Measurements from ENCODE around the gene LRPPRC. TPM values are rescaled to one million over a fixed set of nuclear protein-coding genes. Genes with fewer than 3 reads are reported as not detected.

The LRPPRC gene
- total and polyA plus RNA-seq, 2 experiments from 2014 or later, result 163 to 200 TPM

- Histone ChIP-seq H3F3A (replicated peaks; ENCODE audit: low read depth) (no peaks in the 10 kb centered on the region), H3K36me3 (ENCODE audit: insufficient read depth) (no peaks in the 10 kb centered on the region), H3K4me3 (no peak overlapping the region), H4K20me1 (replicated peaks; ENCODE audit: insufficient read depth) (no peaks in the 10 kb centered on the region), H2AFZ (peak overlapping the region; percentile 74; the same call in 1 of the 2 replicates), H3K4me2 (no peak overlapping the region), H3K9me2 (ENCODE audit: insufficient read depth) (no peaks in the 10 kb centered on the region), H3K27me3 (ENCODE audit: insufficient read depth) (no peaks in the 10 kb centered on the region), H3K79me2 (replicated peaks; ENCODE audit: insufficient read depth) (no peaks in the 10 kb centered on the region), H3K27ac (ENCODE audit: low read depth) (no peak overlapping the region), H3K4me1 (ENCODE audit: insufficient read depth) (no peaks in the 10 kb centered on the region; the same call in 1 of the 2 replicates)
- no peak for TF ChIP-seq STAT1 (IDR thresholded peaks at IDR 0.05; ENCODE audit: unreplicated experiment)
- TF ChIP-seq NANOG (IDR thresholded peaks at IDR 0.05; ENCODE audit: borderline replicate concordance), result no peak
- no peak for TF ChIP-seq CTCF (conservative IDR thresholded peaks at IDR 0.05; ENCODE audit: low read depth in 2 of 2)
- TF ChIP-seq EZH2 (IDR thresholded peaks at IDR 0.05; ENCODE audit: low read depth, unreplicated experiment), result no peak
- no peaks in the 10 kb centered on the region for H3K36me3 Mint-ChIP-seq (ENCODE audit: low read depth)
- H3K27ac Mint-ChIP-seq, result no peak overlapping the region
- DNase-seq (ENCODE audit: low spot score) (no peak), ATAC-seq (no peak; the same call in 2 of the 3 replicates)
- no peaks in the 10 kb centered on the region for H3K9me3 Mint-ChIP-seq
- H3K4me1 Mint-ChIP-seq, result peaks cover 15% of the 10 kb centered on the region
- no peak overlapping the region for H3K4me3 Mint-ChIP-seq
- peaks cover 5% of the 10 kb centered on the region for H3K27me3 Mint-ChIP-seq (ENCODE audit: insufficient read depth, low read depth, poor library complexity)
Measured at GRCh38 chr2:43837831-43838559, 157.8 kb downstream of the LRPPRC start.

- no peaks in the 10 kb centered on the region for H3K79me2 ChIP-seq (replicated peaks; ENCODE audit: insufficient read depth)
- H3K4me3 ChIP-seq, result no peak overlapping the region
- no peaks in the 10 kb centered on the region for H3F3A ChIP-seq (replicated peaks; ENCODE audit: low read depth)
- H4K20me1 ChIP-seq (replicated peaks; ENCODE audit: insufficient read depth), result no peaks in the 10 kb centered on the region
- Mint-ChIP-seq H3K4me3 (no peak overlapping the region), H3K4me1 (peaks cover 15% of the 10 kb centered on the region), H3K27me3 (ENCODE audit: insufficient read depth, low read depth, poor library complexity) (peaks cover 5% of the 10 kb centered on the region), H3K9me3 (no peaks in the 10 kb centered on the region), H3K36me3 (ENCODE audit: low read depth) (no peaks in the 10 kb centered on the region), H3K27ac (no peak overlapping the region)
- ATAC-seq, result no peak
- no peaks in the 10 kb centered on the region for H3K36me3 ChIP-seq (ENCODE audit: insufficient read depth)
- H3K27ac ChIP-seq (ENCODE audit: low read depth), result no peak overlapping the region
- TF ChIP-seq EZH2 (IDR thresholded peaks at IDR 0.05; ENCODE audit: low read depth, unreplicated experiment), result no peak
- no peak for TF ChIP-seq CREB1 (CRISPR knock-in tag; IDR thresholded peaks at IDR 0.05; ENCODE audit: low read depth)
- peaks cover 5% of the 10 kb centered on the region; the same call in 1 of the 2 replicates for H3K4me1 ChIP-seq (ENCODE audit: insufficient read depth)
- no peaks in the 10 kb centered on the region for H3K9me2 ChIP-seq (ENCODE audit: insufficient read depth)
- H3K27me3 ChIP-seq (ENCODE audit: insufficient read depth), result peaks cover 6% of the 10 kb centered on the region
- no peak for DNase-seq (ENCODE audit: low spot score)
- H3K4me2 ChIP-seq, result no peak overlapping the region
- H2AFZ ChIP-seq, result no peak overlapping the region
Measured at GRCh38 chr2:43837033-43837432, 158.8 kb downstream of the LRPPRC start.

Small RNA genes lying within 50 kb of the gene (small RNA-seq; reads per million reads assigned to genes)
- not detected for gene RN7SL455P (ENCODE audit: low replicate concordance)
- not detected for gene RNU6-1048P (ENCODE audit: low replicate concordance)

Other genes starting within 250 kb of the LRPPRC start
- 5.7 and 8.4 TPM in 2 replicates for gene DYNC2LI1, start 221.9 kb downstream of the LRPPRC start, total RNA-seq (2014; rRNA removed; shearing (Covaris generic))
- gene DYNC2LI1, start 221.9 kb downstream of the LRPPRC start, polyA plus RNA-seq (2016; fragmentation: Nextera tagmentation; extraction: Ambion mirVana), result 8.8 and 11.5 TPM in 2 replicates
- gene ABCG5, start 157.2 kb downstream of the LRPPRC start, total RNA-seq (2014; rRNA removed; shearing (Covaris generic)), result not detected in 2 replicates
- 0.08 and 0.14 TPM in 2 replicates for gene ABCG5, start 157.2 kb downstream of the LRPPRC start, polyA plus RNA-seq (2016; fragmentation: Nextera tagmentation; extraction: Ambion mirVana)
- 0.31 and 0.35 TPM in 2 replicates for gene ABCG8, start 157.0 kb downstream of the LRPPRC start, total RNA-seq (2014; rRNA removed; shearing (Covaris generic))
- gene ABCG8, start 157.0 kb downstream of the LRPPRC start, polyA plus RNA-seq (2016; fragmentation: Nextera tagmentation; extraction: Ambion mirVana), result 0.03 and 0.19 TPM in 2 replicates
- 134 and 137 TPM in 2 replicates for gene PPM1B, start 172.9 kb upstream of the LRPPRC start, total RNA-seq (2014; rRNA removed; shearing (Covaris generic))
- gene PPM1B, start 172.9 kb upstream of the LRPPRC start, polyA plus RNA-seq (2016; fragmentation: Nextera tagmentation; extraction: Ambion mirVana), result 93.1 and 112 TPM in 2 replicates